B cell (primary cell): ENCODE results near the gene BMPER. TPM values are rescaled to one million over a fixed set of nuclear protein-coding genes. Genes with fewer than 3 reads are reported as not detected.

Experiments
- ATAC-seq: fragments of 200-7000 bp; cut with Tn5 transposase; one replicate; pipeline ENCODE4 v1.10.0; 2021; ENCODE audit warnings: low read depth, mild to moderate bottlenecking, moderate number of reproducible peaks, moderate library complexity
- CTCF ChIA-PET: fragments of 350-600 bp; sonication (Branson Sonifier 250); formaldehyde crosslinking; loops from one replicate; lab custom pipeline; 2021; ENCODE audit warnings: antibody characterized with exemption, inconsistent platforms; lab: Charles Lee
- POLR2A ChIA-PET: fragments of 350-600 bp; sonication (Branson Sonifier 250); formaldehyde crosslinking; loops from one replicate; lab custom pipeline; 2021; ENCODE audit warnings: antibody characterized with exemption; lab: Charles Lee
- DNase-seq: peaks from one replicate; pipeline ENCODE4 v3.0.0; 2013
- H2AFZ ChIP-seq: 2 replicates; pipeline ENCODE4 v1.6.1; 2012; ENCODE audit warnings: mild to moderate bottlenecking, low read depth, low read length; ENCODE audit not compliant: insufficient read depth, poor library complexity, severe bottlenecking
- H3K27ac ChIP-seq, 2 donors: 1 replicate in 1 of 2; 2 replicates in 1 of 2; pipeline ENCODE4 v1.5.1; 2012 to 2013; ENCODE audit warnings: low read length in 2 of 2, mild to moderate bottlenecking in 2 of 2, moderate library complexity in 1 of 2
- H3K27me3 ChIP-seq, 4 experiments: fragments of 200-600 bp in 1 of 4; sonication (generic) in 1 of 4; replicated peaks in 1 of 4; 1 replicate in 2 of 4; 2 replicates in 2 of 4; pipeline versions ENCODE4 v1.6.1 to v1.7.0; 2013 to 2016; ENCODE audit warnings: low read length in 3 of 4, mild to moderate bottlenecking in 2 of 4, mixed read lengths in 1 of 4, moderate library complexity in 1 of 4; ENCODE audit not compliant: insufficient read depth in 4 of 4, control insufficient read depth in 3 of 4; ENCODE audit errors: control extremely low read depth in 1 of 4
- H3K36me3 ChIP-seq, 2 experiments: replicated peaks in 1 of 2; 1 replicate in 1 of 2; 2 replicates in 1 of 2; pipeline versions ENCODE4 v1.6.1 to v1.7.1; 2013; ENCODE audit warnings: low read length in 1 of 2; ENCODE audit not compliant: insufficient read depth in 2 of 2, control insufficient read depth in 1 of 2; ENCODE audit errors: control extremely low read depth in 1 of 2, extremely low read depth in 1 of 2
- H3K4me1 ChIP-seq, 2 donors: fragments of 200-600 bp in 1 of 2; sonication (generic) in 1 of 2; 1 replicate in 1 of 2; 2 replicates in 1 of 2; pipeline versions ENCODE4 v1.5.1 to v1.6.1; 2013 to 2017; ENCODE audit warnings: low read length in 2 of 2; ENCODE audit not compliant: control insufficient read depth in 2 of 2, insufficient read depth in 2 of 2
- H3K4me2 ChIP-seq: replicated peaks from 2 replicates; pipeline ENCODE3; 2012; ENCODE audit warnings: mild to moderate bottlenecking, low read depth, low read length; ENCODE audit not compliant: poor library complexity, severe bottlenecking
- H3K4me3 ChIP-seq, 5 experiments: fragments of 200-600 bp in 1 of 5; sonication (generic) in 1 of 5; 1 replicate in 3 of 5; 2 replicates in 2 of 5; pipeline versions ENCODE4 v1.5.1 to v1.7.0; 2011 to 2016; ENCODE audit warnings: low read length in 4 of 5, mild to moderate bottlenecking in 4 of 5, low read depth in 2 of 5, control low read depth in 1 of 5, moderate library complexity in 1 of 5; ENCODE audit not compliant: insufficient read depth in 1 of 5; ENCODE audit errors: control extremely low read depth in 1 of 5, extremely low read depth in 1 of 5
- H3K79me2 ChIP-seq: fragments of 200-600 bp; sonication (generic); one replicate; pipeline ENCODE4 v1.6.0; 2016; ENCODE audit warnings: low read length; ENCODE audit not compliant: control insufficient read depth, insufficient read depth
- H3K9ac ChIP-seq: fragments of 200-600 bp; sonication (generic); 2 replicates; pipeline ENCODE4 v1.6.1; 2017; ENCODE audit warnings: mild to moderate bottlenecking, low read length, moderate library complexity
- H3K9me3 ChIP-seq, 3 donors: one replicate each; pipeline versions ENCODE4 v1.6.1 to v1.7.1; 2013; ENCODE audit warnings: low read length in 2 of 3; ENCODE audit not compliant: control insufficient read depth in 2 of 3, insufficient read depth in 1 of 3; ENCODE audit errors: control extremely low read depth in 1 of 3
- H4K20me1 ChIP-seq: 2 replicates; pipeline ENCODE4 v1.6.0; 2012; ENCODE audit warnings: mild to moderate bottlenecking, low read length; ENCODE audit not compliant: insufficient read depth, control insufficient read depth, poor library complexity, severe bottlenecking
- H3K27ac Mint-ChIP-seq: one replicate; pipeline ENCODE4 v1.8.0; 2021; ENCODE audit warnings: mixed read lengths
- H3K27me3 Mint-ChIP-seq: one replicate; pipeline ENCODE4 v1.8.0; 2021; ENCODE audit warnings: mixed read lengths
- H3K4me1 Mint-ChIP-seq: one replicate; pipeline ENCODE4 v1.8.0; 2021; ENCODE audit warnings: mixed read lengths
- H3K4me3 Mint-ChIP-seq: one replicate; pipeline ENCODE4 v1.8.0; 2021; ENCODE audit warnings: mixed read lengths
- H3K9me3 Mint-ChIP-seq: one replicate; pipeline ENCODE4 v1.8.0; 2022; ENCODE audit warnings: mixed read lengths; ENCODE audit not compliant: insufficient read depth
- CTCF ChIP-seq: fragments of 200-600 bp; IDR thresholded peaks from one replicate; pipeline ENCODE4 v1.8.0; 2022; ENCODE audit warnings: antibody characterized with exemption, mild to moderate bottlenecking
- EZH2 ChIP-seq: IDR thresholded peaks from 2 replicates; pipeline ENCODE4 v1.6.1; 2012; ENCODE audit warnings: borderline replicate concordance, low read depth, mild to moderate bottlenecking, moderate library complexity, low read length; ENCODE audit not compliant: insufficient read depth, poor library complexity, severe bottlenecking
- WGBS: methylation state at CpG from one replicate; pipeline ENCODE4 v1.1.5; 2013; ENCODE audit warnings: missing lambda C conversion rate; ENCODE audit not compliant: insufficient coverage; 5-methylcytosine and 5-hydroxymethylcytosine counted together
- intact Hi-C: fragments of 100-400 bp; cut with micrococcal nuclease; formaldehyde crosslinking; loops from one replicate; pipeline ENCODE4 v1.10.0; 2022
- polyA plus RNA-seq: library from polyadenylated mRNA; depleted of rRNA; stranded (reverse); fragments of >200 nt; gene quantifications from 2 replicates; pipeline ENCODE4 v1.2.3, GENCODE V29; 2012
- total RNA-seq, 2 donors: library from RNA; stranded (reverse); fragments of 120-200 nt in 1 of 2; gene quantifications; 1 replicate in 1 of 2; 2 replicates in 1 of 2; pipeline versions ENCODE4 v1.2.3 to v1.2.4, GENCODE V29; 2013 to 2022

Gene BMPER
- total and polyA plus RNA-seq, 2 donors (not counting 1 experiment from before 2014, with no cell fraction given): not detected

GRCh38 chr7:33882950-33883670 is 22.2 kb upstream of the BMPER start:
- H3K27me3 Mint-ChIP-seq: peaks cover 24% of the 10 kb centered on the region
- no peak for DNase-seq
- no peak overlapping the region for H3K4me3 Mint-ChIP-seq
- TF ChIP-seq CTCF (no peak), EZH2 (no peak)
- no peaks in the 10 kb centered on the region for H3K4me1 Mint-ChIP-seq
- Histone ChIP-seq H3K4me2 (no peak overlapping the region), H3K9me3 (no peaks in the 10 kb centered on the region), H2AFZ (no peak overlapping the region), H3K4me3 (no peak overlapping the region), H4K20me1 (no peaks in the 10 kb centered on the region), H3K4me1 (no peaks in the 10 kb centered on the region), H3K27me3 (no peaks in the 10 kb centered on the region), H3K79me2 (no peaks in the 10 kb centered on the region), H3K9ac (no peak overlapping the region), H3K36me3 (no peaks in the 10 kb centered on the region), H3K27ac (no peak overlapping the region)
- ATAC-seq: no peak
- no peak overlapping the region for H3K27ac Mint-ChIP-seq
- ChIA-PET POLR2A (no interaction called here), CTCF (interaction anchor here (6.7 kb wide), 1 partner anchor 11 kb away, joined by 27 read pairs; no protein-coding TSS in a partner anchor)
- H3K9me3 Mint-ChIP-seq: no peaks in the 10 kb centered on the region
- WGBS: no CpG with 5 or more reads among the region's 3 CpGs
- intact Hi-C loops: no loop called here

- Histone ChIP-seq H2AFZ (no peak overlapping the region), H3K27ac (no peak overlapping the region), H3K4me1 (no peaks in the 10 kb centered on the region), H3K4me2 (no peak overlapping the region), H3K9me3 (no peaks in the 10 kb centered on the region), H4K20me1 (no peaks in the 10 kb centered on the region), H3K4me3 (no peak overlapping the region), H3K9ac (no peak overlapping the region), H3K36me3 (no peaks in the 10 kb centered on the region), H3K79me2 (no peaks in the 10 kb centered on the region), H3K27me3 (no peaks in the 10 kb centered on the region)
- no peak for DNase-seq
- 20% methylated on average over 1 of the region's 1 CpG for WGBS
- H3K4me3 Mint-ChIP-seq: no peak overlapping the region
- CTCF ChIA-PET: no interaction called here
- POLR2A ChIA-PET: no interaction called here
- no peaks in the 10 kb centered on the region for H3K9me3 Mint-ChIP-seq
- H3K27ac Mint-ChIP-seq: no peak overlapping the region
- no peak for TF ChIP-seq CTCF
- TF ChIP-seq EZH2: no peak
- intact Hi-C loops: no loop called here
- peaks cover 24% of the 10 kb centered on the region for H3K27me3 Mint-ChIP-seq
- ATAC-seq: no peak
- H3K4me1 Mint-ChIP-seq: no peaks in the 10 kb centered on the region
Measured at GRCh38 chr7:33883671-33883965, 21.7 kb upstream of the BMPER start.
